Measurements from ENCODE around the gene ZNF618. TPM values are rescaled to one million over a fixed set of nuclear protein-coding genes. Genes with fewer than 3 reads are reported as not detected.

The ZNF618 gene
- total RNA-seq, 4 donors from 2014 or later: 2.1 to 6.2 (median 4.1) TPM

GRCh38 chr9:113890704-113891103, 14.6 kb downstream of the ZNF618 start:
- no peak for ATAC-seq
- Histone ChIP-seq H3K4me1 (peaks cover 0 to 29% (median 4%) of the 10 kb centered on the region in 3 donors), H3K9me3 (peaks cover 0 to 7% (median 0%) of the 10 kb centered on the region in 3 donors), H3K4me3 (no peak overlapping the region), H3K36me3 (no peaks in the 10 kb centered on the region), H3K27ac (no peak overlapping the region), H3K27me3 (no peaks in the 10 kb centered on the region)
- TF ChIP-seq EP300 (IDR thresholded peaks at IDR 0.05) (no peak), CTCF (IDR thresholded peaks at IDR 0.05) (no peak), POLR2A (IDR thresholded peaks at IDR 0.05) (no peak)
- 100% methylated on average over 2 of the region's 2 CpGs for WGBS, 2 donors (ENCODE audit: low coverage in 1 of 2)

- H3K27ac ChIP-seq: no peak overlapping the region
- ATAC-seq: no peak
- H3K4me3 ChIP-seq: no peak overlapping the region
- peaks cover 0 to 7% (median 0%) of the 10 kb centered on the region in 3 donors for H3K9me3 ChIP-seq
- no peaks in the 10 kb centered on the region for H3K27me3 ChIP-seq
- TF ChIP-seq POLR2A (IDR thresholded peaks at IDR 0.05) (no peak), POLR2AphosphoS5 (IDR thresholded peaks at IDR 0.05) (no peak), CTCF (IDR thresholded peaks at IDR 0.05) (no peak), EP300 (IDR thresholded peaks at IDR 0.05) (no peak)
- no peaks in the 10 kb centered on the region for H3K36me3 ChIP-seq
- 69 to 88% methylated on average over 5 to 6 of the region's 6 CpGs for WGBS, 2 donors (ENCODE audit: low coverage in 1 of 2)
- peaks cover 0 to 9% (median 0%) of the 10 kb centered on the region in 3 donors for H3K4me1 ChIP-seq
Observed at GRCh38 chr9:113892861-113893491, 16.9 kb downstream of the ZNF618 start.

GRCh38 chr9:113894166-113894565, 18.1 kb downstream of the ZNF618 start:
- Histone ChIP-seq H3K27me3 (no peaks in the 10 kb centered on the region), H3K27ac (no peak overlapping the region), H3K9me3 (peaks cover 0 to 7% (median 0%) of the 10 kb centered on the region in 3 donors), H3K4me3 (no peak overlapping the region), H3K36me3 (no peaks in the 10 kb centered on the region), H3K4me1 (no peaks in the 10 kb centered on the region)
- 89 to 100% methylated on average over 1 of the region's 1 CpG for WGBS, 2 donors (ENCODE audit: low coverage in 1 of 2)
- no peak for ATAC-seq
- TF ChIP-seq EP300 (IDR thresholded peaks at IDR 0.05) (no peak), POLR2A (IDR thresholded peaks at IDR 0.05) (no peak), CTCF (IDR thresholded peaks at IDR 0.05) (no peak), POLR2AphosphoS5 (IDR thresholded peaks at IDR 0.05) (no peak)

GRCh38 chr9:113895526-113895925, 19.4 kb downstream of the ZNF618 start:
- WGBS, 2 donors (ENCODE audit: low coverage in 1 of 2): 65 to 72% methylated on average over 2 to 3 of the region's 3 CpGs
- no peaks in the 10 kb centered on the region for H3K36me3 ChIP-seq
- TF ChIP-seq POLR2A (IDR thresholded peaks at IDR 0.05) (no peak), POLR2AphosphoS5 (IDR thresholded peaks at IDR 0.05) (no peak), EP300 (IDR thresholded peaks at IDR 0.05) (no peak), CTCF (IDR thresholded peaks at IDR 0.05) (no peak)

GRCh38 chr9:113896713-113897112, 20.6 kb downstream of the ZNF618 start:
- Histone ChIP-seq H3K4me3 (no peak overlapping the region), H3K9me3 (no peaks in the 10 kb centered on the region), H3K4me1 (no peaks in the 10 kb centered on the region), H3K27me3 (no peaks in the 10 kb centered on the region), H3K36me3 (no peaks in the 10 kb centered on the region), H3K27ac (no peak overlapping the region)
- no peak for ATAC-seq
- TF ChIP-seq POLR2AphosphoS5 (IDR thresholded peaks at IDR 0.05) (no peak), CTCF (IDR thresholded peaks at IDR 0.05) (no peak), POLR2A (IDR thresholded peaks at IDR 0.05) (no peak), EP300 (IDR thresholded peaks at IDR 0.05) (no peak)

More at GRCh38 chr9:113895526-113895925, 19.4 kb downstream of the ZNF618 start:
- Histone ChIP-seq H3K4me3 (no peak overlapping the region), H3K4me1 (no peaks in the 10 kb centered on the region), H3K27ac (no peak overlapping the region), H3K9me3 (peaks cover 0 to 3% (median 0%) of the 10 kb centered on the region in 3 donors), H3K27me3 (no peaks in the 10 kb centered on the region)
- no peak for ATAC-seq
